GM19099 (cell line): ENCODE data around the gene FOLR3.

Experiments used
- POLR2A ChIP-seq: IDR thresholded peaks from 3 replicates; pipeline ENCODE4 v1.6.1; 2011; ENCODE audit warnings: low read depth; ENCODE audit not compliant: insufficient read length; ENCODE audit errors: extremely low read depth

Gene FOLR3

DNA sequence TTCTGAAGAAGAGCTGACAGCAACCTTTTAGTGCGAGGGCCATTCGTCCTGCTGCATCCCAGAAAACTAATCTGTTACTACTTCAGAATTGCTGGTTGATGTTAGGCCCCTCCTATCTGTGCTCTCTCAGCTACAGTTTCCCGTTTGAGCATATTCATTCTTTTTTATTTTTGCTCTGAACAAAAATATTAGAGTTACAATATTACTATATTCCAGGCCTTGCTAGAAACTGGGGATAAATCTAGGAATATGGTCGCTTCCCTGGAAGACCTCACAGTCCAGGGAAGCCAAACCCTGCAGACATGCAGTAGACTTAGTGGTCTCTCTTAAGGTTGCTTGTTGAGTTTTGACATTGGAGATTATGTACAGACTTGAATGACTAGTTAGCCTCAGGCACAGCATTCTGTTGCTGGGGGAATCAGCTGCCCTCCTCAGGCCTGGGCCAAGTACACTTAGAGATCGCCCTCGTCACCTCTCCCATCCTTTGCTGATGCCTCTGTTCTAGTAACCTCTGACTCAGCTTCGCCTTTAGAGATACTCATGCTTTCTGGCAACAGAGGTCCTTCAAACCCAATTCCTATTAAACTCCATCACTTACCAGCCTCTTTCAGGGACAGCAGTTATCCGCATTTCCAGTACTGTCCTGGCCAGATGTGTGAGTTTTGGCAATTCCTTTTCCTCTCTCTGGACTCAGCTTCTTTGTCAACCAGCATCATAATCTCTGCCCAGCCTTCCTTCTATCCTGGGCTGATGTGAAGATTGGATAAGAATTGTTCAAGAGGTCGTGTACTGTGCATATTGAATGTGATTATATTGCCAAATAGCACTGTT, 22.3 kb upstream of the FOLR3 start:
- no peak for TF ChIP-seq POLR2A

DNA sequence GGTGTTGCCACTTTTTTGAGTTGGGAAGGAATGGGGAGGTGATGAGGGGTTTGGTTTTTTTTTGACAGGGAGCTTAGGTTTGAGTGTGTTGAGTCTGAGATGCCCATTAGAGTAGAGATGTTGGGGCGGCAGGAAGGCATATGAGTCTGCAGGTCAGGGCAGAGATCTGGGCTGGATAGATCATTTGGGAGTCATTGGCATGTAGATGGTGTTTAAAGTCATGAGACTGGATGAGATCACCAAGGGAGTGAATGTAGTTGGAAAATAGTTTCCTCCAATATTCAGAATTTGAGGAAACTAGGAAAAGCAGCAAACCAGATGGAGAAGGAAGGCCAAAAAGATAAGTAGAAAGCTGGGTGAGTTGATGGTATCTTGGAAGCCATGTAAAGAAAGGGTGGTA, 21.0 kb upstream of the FOLR3 start:
- no peak for TF ChIP-seq POLR2A

DNA sequence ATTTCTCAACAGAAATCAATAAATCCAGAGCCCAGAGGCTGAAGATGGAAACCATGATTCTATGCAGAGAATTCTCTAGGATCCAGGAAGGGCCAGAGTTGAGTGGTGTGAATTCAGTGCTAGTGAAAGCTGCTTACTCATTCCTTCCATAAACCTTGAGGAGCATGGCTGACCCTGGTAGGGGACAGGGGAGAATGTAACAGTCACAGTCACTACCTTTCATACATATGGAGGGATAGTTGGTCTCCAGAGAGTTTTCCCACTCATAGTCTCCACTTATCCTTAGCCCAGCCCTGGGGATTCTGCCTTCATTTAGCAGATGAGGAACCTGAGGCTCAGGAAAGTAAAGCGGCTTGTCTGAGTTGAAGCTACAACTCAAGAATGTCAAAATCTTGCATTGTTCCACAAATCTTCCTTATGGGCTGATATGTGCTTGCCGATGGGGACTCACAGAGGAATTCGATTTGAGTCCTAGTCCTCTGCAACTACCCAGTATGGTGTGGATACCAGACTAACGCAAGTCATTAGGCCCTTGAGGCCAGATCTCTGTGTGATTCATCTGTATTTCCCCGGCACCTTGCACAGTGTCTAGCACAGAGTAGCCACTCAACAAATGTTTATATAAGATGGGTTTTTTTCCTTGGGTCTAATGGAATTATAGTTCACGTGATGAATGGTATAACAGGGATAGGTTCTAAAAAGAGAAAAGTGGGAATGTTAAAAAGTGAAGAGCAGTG, 19.3 kb upstream of the FOLR3 start:
- no peak for TF ChIP-seq POLR2A

DNA sequence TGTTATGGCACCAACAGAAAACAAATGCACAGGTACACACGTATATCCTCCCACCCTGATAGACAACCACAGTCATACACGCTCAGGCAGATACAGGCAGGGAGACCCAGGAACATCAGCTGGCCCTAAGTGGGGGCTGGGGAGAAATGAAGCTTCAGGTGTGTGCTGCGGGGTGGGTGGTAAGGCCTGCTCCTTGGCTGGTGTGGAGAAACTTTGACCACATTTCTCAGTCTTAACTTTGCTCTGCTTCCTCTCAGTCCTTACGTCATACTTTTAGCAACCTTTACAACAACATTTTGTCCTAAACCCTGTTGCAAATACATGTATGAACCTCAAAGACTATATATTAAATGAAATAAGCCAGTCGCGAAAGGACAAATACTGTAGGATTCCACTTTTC, 16.3 kb upstream of the FOLR3 start:
- no peak for TF ChIP-seq POLR2A

DNA sequence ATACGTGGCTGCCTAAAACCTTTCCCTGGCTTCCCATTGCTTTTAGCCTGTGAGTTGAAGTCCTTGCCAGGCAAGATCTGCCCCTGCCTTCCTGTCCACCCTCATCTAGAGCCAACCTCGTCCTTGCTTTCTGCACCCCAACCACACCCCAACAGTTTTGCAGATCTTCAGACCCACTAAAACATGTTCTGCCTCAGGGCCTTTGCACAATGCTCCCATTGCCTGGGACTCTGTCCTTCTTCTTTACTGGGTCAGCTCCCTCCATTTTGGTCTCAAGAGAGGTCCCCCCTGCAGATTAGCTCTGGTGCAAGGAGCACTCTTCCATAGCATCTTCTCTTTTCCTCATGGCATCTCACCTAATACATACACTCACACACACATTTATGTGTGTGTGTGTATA, 14.6 kb upstream of the FOLR3 start:
- TF ChIP-seq POLR2A: no peak

DNA sequence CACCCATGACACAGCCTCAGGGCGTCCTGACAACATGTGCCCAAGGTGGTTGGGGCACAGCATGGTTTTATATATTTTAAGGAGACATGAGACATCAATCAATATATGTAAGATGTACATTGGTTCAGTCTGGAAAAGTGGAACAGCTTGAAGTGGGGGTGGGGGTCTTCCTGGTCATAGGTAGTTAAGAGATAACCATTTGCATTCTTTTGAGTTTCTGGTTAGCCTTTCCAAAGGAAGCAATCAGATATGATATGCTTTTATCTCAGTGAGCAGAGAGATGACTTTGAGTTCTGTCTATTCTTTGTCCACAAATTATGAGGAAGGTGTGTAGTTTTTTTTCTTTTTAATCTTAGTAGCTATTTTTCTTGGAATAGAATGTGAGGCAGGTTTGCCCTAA, 12.9 kb upstream of the FOLR3 start:
- TF ChIP-seq POLR2A: no peak

DNA sequence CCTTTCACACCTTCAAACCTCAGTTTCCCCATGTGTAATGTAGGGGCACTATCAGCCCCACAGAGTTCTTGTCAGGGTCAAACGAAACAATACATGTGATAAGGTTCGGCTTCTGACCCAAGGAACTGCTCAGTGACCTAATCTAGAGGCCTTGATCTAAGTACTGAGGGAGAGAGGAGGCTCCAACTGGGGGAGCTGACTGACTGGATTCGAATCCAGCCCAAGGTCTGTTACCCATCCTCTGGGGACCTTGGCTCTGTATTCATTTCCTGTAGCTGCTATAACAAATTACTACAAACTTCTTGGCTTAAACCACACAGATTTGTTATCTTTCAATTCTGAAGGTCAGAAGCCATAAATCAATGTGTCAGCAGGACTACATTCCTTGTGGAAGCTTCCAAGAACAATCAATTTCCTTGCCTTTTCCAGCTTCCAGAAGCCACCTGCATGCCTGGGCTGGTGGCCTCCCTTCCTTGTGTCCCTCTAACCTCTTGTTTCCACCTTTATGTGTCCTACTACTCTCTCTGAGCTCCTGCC, 12.3 kb upstream of the FOLR3 start:
- no peak for TF ChIP-seq POLR2A

DNA sequence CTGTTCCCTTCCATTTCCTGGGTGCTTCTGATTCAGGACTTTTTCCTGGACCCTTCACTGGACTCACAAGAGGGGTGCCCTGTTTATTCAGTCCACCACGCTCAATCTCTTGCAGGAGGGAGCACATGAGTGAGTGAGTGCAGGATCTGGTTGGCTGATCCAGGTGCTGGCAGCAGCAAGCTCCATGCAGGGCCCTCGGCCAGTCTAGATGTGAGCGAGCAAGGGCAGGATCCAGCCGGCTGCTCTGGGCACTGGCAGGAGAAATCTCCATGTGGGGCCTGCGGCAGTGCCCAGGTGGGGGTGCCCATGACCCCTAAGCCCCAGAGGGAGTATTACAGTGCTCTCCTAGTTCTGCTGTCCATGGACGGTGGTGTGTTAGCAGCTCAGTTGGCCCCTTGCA, 11.5 kb upstream of the FOLR3 start:
- TF ChIP-seq POLR2A: no peak

GRCh38 chr11:72125956-72126355, 9.6 kb upstream of the FOLR3 start:
- no peak for TF ChIP-seq POLR2A

GRCh38 chr11:72127923-72128322, 7.6 kb upstream of the FOLR3 start:
- TF ChIP-seq POLR2A: no peak

DNA sequence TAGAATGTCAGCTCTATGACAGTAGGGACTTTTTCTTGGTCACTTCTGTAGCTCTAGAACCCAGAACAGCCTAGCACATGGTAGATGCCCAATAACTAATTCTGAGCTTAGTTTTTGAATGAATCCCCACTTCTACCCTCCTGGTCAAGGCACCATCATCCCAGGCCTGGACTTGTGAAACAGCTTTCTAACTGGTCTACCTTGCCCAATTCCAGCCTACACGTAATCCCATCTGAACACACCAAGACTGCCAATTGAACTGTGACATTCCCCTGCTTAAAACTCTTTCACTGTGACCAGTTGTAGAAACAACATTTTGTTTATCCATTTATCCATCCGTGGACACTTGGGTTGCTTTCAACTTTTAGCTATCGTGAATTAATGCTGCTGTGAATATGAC, 6.1 kb upstream of the FOLR3 start:
- TF ChIP-seq POLR2A: no peak

- no peak for TF ChIP-seq POLR2A
These were observed 2.9 kb upstream of the FOLR3 start for GRCh38 chr11:72132646-72133045.

DNA sequence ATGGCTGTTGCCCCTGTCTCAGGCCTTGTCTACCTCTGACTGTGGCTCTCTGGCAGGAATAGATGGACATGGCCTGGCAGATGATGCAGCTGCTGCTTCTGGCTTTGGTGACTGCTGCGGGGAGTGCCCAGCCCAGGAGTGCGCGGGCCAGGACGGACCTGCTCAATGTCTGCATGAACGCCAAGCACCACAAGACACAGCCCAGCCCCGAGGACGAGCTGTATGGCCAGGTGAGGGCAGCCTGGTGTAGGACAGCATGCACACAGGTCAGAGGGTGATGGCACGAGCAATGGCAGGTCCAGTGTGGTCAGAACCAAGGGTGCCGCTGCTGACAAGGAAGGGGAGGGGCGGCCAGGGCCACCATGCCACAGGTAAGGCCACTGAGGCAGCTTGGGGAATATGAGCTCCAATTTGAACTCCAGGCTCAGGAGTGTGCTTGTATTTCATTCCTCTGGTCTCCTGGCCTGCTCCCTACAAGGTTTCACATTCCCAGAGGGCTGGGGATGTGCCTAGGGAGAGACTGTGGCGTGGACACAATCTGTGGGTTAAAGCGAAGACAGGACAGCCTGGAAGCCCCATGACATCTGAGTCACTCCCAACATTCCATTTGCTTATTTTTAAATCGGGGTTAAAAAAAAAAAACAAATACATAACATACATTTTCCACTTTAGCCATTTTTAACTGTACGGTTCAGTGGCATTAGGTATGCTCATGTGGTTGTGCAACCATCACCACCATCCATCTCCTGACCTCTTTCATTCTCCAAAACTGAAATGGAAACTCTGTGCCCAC, 562 bp downstream of the FOLR3 start:
- no peak for TF ChIP-seq POLR2A

DNA sequence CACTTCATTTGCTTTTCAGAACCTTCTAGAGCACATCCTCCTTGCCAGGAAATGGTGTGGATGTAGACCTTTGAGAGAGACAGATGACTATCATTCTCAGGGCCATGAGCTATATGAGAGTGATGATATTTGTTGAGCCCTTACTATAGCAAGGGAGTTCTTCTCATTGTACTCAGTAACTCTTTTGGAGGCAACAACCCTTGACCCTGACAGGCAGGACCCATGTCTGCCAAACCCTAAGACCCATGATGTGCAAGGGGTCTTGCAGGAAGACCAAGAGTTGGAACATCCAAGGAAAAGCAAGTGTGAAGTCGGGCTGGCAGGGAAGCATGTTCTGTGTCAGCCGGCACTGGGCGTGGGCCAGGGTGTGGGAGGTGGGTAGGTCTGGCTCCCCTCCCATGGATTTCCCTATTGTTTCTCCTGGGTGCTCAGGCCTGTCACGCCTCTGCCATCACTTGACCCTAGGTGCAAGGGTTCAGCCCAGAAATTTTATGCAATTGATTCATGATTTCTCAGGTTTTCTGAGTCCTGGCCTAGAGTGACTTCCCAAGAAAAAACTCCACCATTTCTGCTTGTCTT, 1.2 kb downstream of the FOLR3 start:
- TF ChIP-seq POLR2A: no peak
